Stimulated activated CD8-positive, alpha-beta memory T cell treated with anti-CD3 and anti-CD28 coated beads, Interleukin-12 subunit alpha, Interleukin-12 subunit beta, amount 100 ng/mL, for 24 hours (primary cell): ENCODE results near the gene FUT8.
"Not testable (repeated sequence)": the region's sequence is repeated elsewhere in the genome, so short reads cannot be mapped to it uniquely, and the experiment has no call there.

ENCODE experiments used
- DNase-seq: peaks from one replicate; pipeline ENCODE4 v3.0.0-alpha.2; 2020; ENCODE audit errors: extremely low read depth

Gene FUT8

GRCh38 chr14:65449647-65450046 is 37.1 kb downstream of the FUT8 start:
- DNase-seq, result no peak

- no peak for DNase-seq
These were observed 41.4 kb downstream of the FUT8 start for GRCh38 chr14:65453807-65454480.

- DNase-seq, result no peak
These were observed 43.7 kb downstream of the FUT8 start for GRCh38 chr14:65456247-65456646.

GRCh38 chr14:65461730-65462129 is 49.2 kb downstream of the FUT8 start:
- DNase-seq, result no peak

- DNase-seq, result no peak
These were observed 49.9 kb downstream of the FUT8 start for GRCh38 chr14:65462411-65462810.

GRCh38 chr14:65465584-65465983 is 53.1 kb downstream of the FUT8 start:
- no peak for DNase-seq

- DNase-seq, result not testable (repeated sequence)
These were observed 55.4 kb downstream of the FUT8 start for GRCh38 chr14:65467926-65468325.

- DNase-seq, result no peak
These were observed 57.4 kb downstream of the FUT8 start for GRCh38 chr14:65469903-65470302.

GRCh38 chr14:65470404-65470880 is 57.9 kb downstream of the FUT8 start:
- no peak for DNase-seq

GRCh38 chr14:65471038-65471878 is 58.7 kb downstream of the FUT8 start:
- no peak for DNase-seq

GRCh38 chr14:65472189-65472588 is 59.7 kb downstream of the FUT8 start:
- DNase-seq, result no peak

- DNase-seq, result no peak
These were observed 63.9 kb downstream of the FUT8 start for GRCh38 chr14:65476273-65476941.

GRCh38 chr14:65476942-65477318 is 64.4 kb downstream of the FUT8 start:
- DNase-seq, result no peak

- no peak for DNase-seq
These were observed 65.5 kb downstream of the FUT8 start for GRCh38 chr14:65478017-65478416.

GRCh38 chr14:65478596-65478995 is 66.1 kb downstream of the FUT8 start:
- DNase-seq, result no peak

GRCh38 chr14:65479386-65479785 is 66.9 kb downstream of the FUT8 start:
- no peak for DNase-seq

- DNase-seq, result no peak
These were observed 70.4 kb downstream of the FUT8 start for GRCh38 chr14:65482757-65483438.

GRCh38 chr14:65483647-65484046 is 71.1 kb downstream of the FUT8 start:
- no peak for DNase-seq

- DNase-seq, result no peak
These were observed 73.0 kb downstream of the FUT8 start for GRCh38 chr14:65485516-65485915.

- DNase-seq, result no peak
These were observed 74.3 kb downstream of the FUT8 start for GRCh38 chr14:65486863-65487262.

- DNase-seq, result no peak
These were observed 75.4 kb downstream of the FUT8 start for GRCh38 chr14:65487783-65488494.
